ENCODE data around the gene ARHGAP1.

GRCh38 chr11:46657186-46657585, 43.2 kb downstream of the ARHGAP1 start:
- TF ChIP-seq, protein P1, sequence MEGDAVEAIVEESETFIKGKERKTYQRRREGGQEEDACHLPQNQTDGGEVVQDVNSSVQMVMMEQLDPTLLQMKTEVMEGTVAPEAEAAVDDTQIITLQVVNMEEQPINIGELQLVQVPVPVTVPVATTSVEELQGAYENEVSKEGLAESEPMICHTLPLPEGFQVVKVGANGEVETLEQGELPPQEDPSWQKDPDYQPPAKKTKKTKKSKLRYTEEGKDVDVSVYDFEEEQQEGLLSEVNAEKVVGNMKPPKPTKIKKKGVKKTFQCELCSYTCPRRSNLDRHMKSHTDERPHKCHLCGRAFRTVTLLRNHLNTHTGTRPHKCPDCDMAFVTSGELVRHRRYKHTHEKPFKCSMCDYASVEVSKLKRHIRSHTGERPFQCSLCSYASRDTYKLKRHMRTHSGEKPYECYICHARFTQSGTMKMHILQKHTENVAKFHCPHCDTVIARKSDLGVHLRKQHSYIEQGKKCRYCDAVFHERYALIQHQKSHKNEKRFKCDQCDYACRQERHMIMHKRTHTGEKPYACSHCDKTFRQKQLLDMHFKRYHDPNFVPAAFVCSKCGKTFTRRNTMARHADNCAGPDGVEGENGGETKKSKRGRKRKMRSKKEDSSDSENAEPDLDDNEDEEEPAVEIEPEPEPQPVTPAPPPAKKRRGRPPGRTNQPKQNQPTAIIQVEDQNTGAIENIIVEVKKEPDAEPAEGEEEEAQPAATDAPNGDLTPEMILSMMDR (IDR thresholded peaks at IDR 0.05), result no peak
- no peak for TF ChIP-seq POLR2A (IDR thresholded peaks at IDR 0.05)

Measured in right lobe of liver (tissue), 4 donors.